Esophagus squamous epithelium (tissue), 5 donors: ENCODE data around the gene TARM1. TPM values are rescaled to one million over a fixed set of nuclear protein-coding genes. Genes with fewer than 3 reads are reported as not detected.
"Not testable (repeated sequence)": the region's sequence is repeated elsewhere in the genome, so short reads cannot be mapped to it uniquely, and the experiment has no call there.

Source experiments
- DNase-seq: peaks from one replicate; lab custom pipeline; 2025; lab: John Stamatoyannopoulos, UW
- H3K27ac ChIP-seq, 4 donors: fragments of 200-600 bp; sonication (generic); one replicate each; pipeline ENCODE4 v1.5.1; 2016 to 2019; ENCODE audit warnings: mild to moderate bottlenecking in 1 of 4
- H3K27me3 ChIP-seq, 4 donors: fragments of 200-600 bp; sonication (generic); 1 replicate in 3 of 4; 2 replicates in 1 of 4; pipeline versions ENCODE4 v1.5.1 to v1.6.0; 2017 to 2021; ENCODE audit warnings: antibody characterized with exemption in 1 of 4
- H3K36me3 ChIP-seq, 3 donors: fragments of 200-600 bp; sonication (generic); one replicate each; pipeline ENCODE4 v1.5.1; 2016 to 2019
- H3K4me1 ChIP-seq, 3 donors: fragments of 200-600 bp; sonication (generic); one replicate each; pipeline ENCODE4 v1.5.1; 2017 to 2019
- H3K4me3 ChIP-seq, 4 donors: fragments of 200-600 bp; sonication (generic); 1 replicate in 3 of 4; 2 replicates in 1 of 4; pipeline ENCODE4 v1.5.1; 2016 to 2019; ENCODE audit warnings: mild to moderate bottlenecking in 2 of 4, moderate library complexity in 1 of 4
- H3K9me3 ChIP-seq, 3 donors: fragments of 200-600 bp; sonication (generic); one replicate each; pipeline ENCODE4 v1.5.1; 2016 to 2019
- CTCF ChIP-seq, 6 experiments: fragments of 450-650 bp in 4 of 6; fragments of 200-600 bp in 2 of 6; sonication (generic) in 2 of 6; IDR thresholded peaks; one replicate each; pipeline ENCODE4 v1.5.1; 2016 to 2019; ENCODE audit warnings: antibody characterized with exemption in 6 of 6, mild to moderate bottlenecking in 4 of 6, moderate library complexity in 4 of 6
- POLR2A ChIP-seq, 4 donors: fragments of 450-650 bp; IDR thresholded peaks; one replicate each; pipeline ENCODE4 v1.6.1; 2017; ENCODE audit warnings: antibody characterized with exemption in 4 of 4, mild to moderate bottlenecking in 4 of 4, moderate library complexity in 3 of 4
- WGBS, 2 donors: methylation state at CpG; one replicate each; pipeline ENCODE4 v1.1.5; 2018; 5-methylcytosine and 5-hydroxymethylcytosine counted together
- intact Hi-C: fragments of 100-400 bp; cut with DNase I; formaldehyde crosslinking; loops from one replicate; pipeline ENCODE4 v1.15.0; 2022
- total RNA-seq, 4 donors: library from RNA; depleted of rRNA; stranded (reverse); fragments of >200 nt; gene quantifications; one replicate each; pipeline ENCODE4 v1.1.0, GENCODE V29; 2016
- donor health status: DM: yes; HTN: yes; CAD: no.

The TARM1 gene
- total RNA-seq, 4 donors from 2014 or later = not detected

DNA sequence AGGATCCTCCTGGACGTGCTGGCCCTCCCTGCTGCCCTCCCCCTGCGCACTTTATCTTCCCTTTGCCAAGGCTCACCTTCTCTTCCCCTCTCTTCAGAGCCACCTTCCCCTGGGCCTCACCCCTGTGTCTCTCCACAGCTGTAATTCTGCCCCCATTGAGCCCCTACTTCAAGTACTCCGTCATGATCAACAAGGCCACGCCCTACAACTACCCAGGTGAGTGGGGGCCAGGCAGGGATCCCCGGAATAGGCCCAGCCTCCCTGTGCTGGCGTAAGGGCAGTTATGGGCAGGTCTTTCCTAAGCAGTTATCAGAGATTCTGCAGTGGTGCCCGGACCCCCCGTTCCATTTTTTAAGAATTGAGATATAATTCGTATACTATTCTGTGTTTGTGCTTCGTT is 24.6 kb upstream of the TARM1 start:
- H3K4me3 ChIP-seq = no peak overlapping the region
- no peaks in the 10 kb centered on the region for H3K9me3 ChIP-seq
- H3K27me3 ChIP-seq = no peaks in the 10 kb centered on the region
- no peak for DNase-seq
- WGBS, 2 donors = 96% methylated on average over 8 to 10 of the region's 10 CpGs
- no peak overlapping the region for H3K27ac ChIP-seq
- H3K4me1 ChIP-seq = peaks cover 5 to 25% (median 14%) of the 10 kb centered on the region in 3 donors
- intact Hi-C loops = no loop called here
- peaks cover 25 to 58% (median 31%) of the 10 kb centered on the region in 3 donors for H3K36me3 ChIP-seq
- no peak for TF ChIP-seq POLR2A (IDR thresholded peaks at IDR 0.05)
- no peak for TF ChIP-seq CTCF (IDR thresholded peaks at IDR 0.05)

DNA sequence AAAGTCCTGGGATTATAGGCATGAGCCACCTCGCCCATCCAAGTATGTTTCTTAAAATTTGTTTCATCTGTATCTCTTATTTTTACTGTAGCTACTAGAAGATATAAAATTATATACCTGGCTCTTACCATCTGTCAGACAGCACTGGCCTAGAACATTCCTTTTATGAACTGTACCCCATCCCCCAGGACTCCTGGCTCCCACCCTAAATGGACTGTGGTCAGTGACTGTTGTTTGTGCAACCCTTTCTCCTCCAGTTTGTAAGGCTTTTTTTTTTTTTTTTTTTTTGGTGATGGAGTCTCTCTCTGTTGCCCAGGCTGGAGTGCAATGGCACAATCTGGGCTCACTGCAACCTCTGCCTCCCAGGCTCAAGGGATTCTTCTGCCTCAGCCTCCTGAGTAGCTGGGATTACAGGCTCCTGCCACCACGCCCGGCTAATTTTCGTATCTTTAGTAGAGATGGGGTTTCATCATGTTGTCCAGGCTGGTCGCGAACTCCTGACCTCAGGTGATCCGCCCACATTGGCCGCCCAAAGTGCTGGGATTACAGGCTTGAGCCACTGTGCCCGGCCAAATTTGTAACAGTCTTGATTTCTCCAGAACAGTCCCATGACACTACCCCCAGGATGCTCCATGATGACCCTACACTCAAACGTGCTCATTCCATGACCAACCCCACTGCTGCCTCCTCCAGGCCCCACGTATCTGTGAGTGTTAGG is 24.0 kb upstream of the TARM1 start:
- no peak for DNase-seq
- Histone ChIP-seq H3K4me1 (peaks cover 5 to 25% (median 14%) of the 10 kb centered on the region in 3 donors), H3K9me3 (no peaks in the 10 kb centered on the region), H3K27ac (no peak overlapping the region), H3K36me3 (peaks cover 19 to 52% (median 25%) of the 10 kb centered on the region in 3 donors), H3K4me3 (no peak overlapping the region), H3K27me3 (no peaks in the 10 kb centered on the region)
- TF ChIP-seq CTCF (IDR thresholded peaks at IDR 0.05) = no peak
- no peak for TF ChIP-seq POLR2A (IDR thresholded peaks at IDR 0.05)
- intact Hi-C loops = no loop called here
- 84 to 90% methylated on average over 11 of the region's 11 CpGs for WGBS, 2 donors

GRCh38 chr19:54102421-54103169 is 21.4 kb upstream of the TARM1 start, which contains the start of gene NDUFA3:
Gene NDUFA3, plus strand, starts transcription at chr19:54102855. Its CDS starts 24 bp downstream, at chr19:54102879.
- TF ChIP-seq POLR2A (IDR thresholded peaks at IDR 0.05) (peak in 2 of 4 donors; percentile 55 to 70), CTCF (IDR thresholded peaks at IDR 0.05) (peak in 1 of 6 experiments; percentile 45)
- 4 to 5% methylated on average over 18 to 27 of the region's 54 CpGs for WGBS, 2 donors
- Histone ChIP-seq H3K36me3 (peaks cover 5 to 26% (median 8%) of the 10 kb centered on the region in 3 donors), H3K4me1 (peaks cover 5 to 25% (median 14%) of the 10 kb centered on the region in 3 donors), H3K4me3 (peak within 1 kb of the TSS; percentile 77 to 97 (median 90)), H3K27me3 (no peaks in the 10 kb centered on the region), H3K27ac (peak within 1 kb of the TSS; percentile 75 to 84 (median 80)), H3K9me3 (no peaks in the 10 kb centered on the region)
- peak; percentile 89 for DNase-seq
- intact Hi-C loops = no loop called here

DNA sequence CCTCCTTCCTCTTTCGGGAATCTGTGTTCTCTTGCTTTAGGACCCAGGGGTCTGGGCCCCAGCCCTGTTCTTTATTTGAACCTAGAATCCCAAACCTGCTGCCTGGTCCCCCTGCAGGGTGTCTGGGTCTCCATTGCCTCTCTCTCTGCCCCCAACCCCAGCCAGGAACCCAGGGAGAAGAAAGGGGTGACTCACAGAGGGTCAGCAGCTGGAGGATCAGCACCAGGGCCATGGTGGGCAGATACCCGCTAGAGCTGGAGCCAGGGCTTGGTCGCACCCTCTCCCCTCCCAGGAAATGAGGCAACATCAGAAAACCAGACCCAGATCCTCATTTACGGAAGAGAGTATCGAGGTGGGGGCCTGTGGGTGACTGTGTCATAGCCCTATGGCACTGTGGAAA is 19.4 kb upstream of the TARM1 start, which contains the start of gene OSCAR:
OSCAR (minus strand) TSS at position 243 of the 400 bp plus-strand sequence; CDS start at position 232, 11 bp downstream.
- 27 to 57% methylated on average over 2 to 5 of the region's 5 CpGs for WGBS, 2 donors
- intact Hi-C loops = no loop called here
- H3K27ac ChIP-seq = peak within 1 kb of the TSS in 1 of 4 donors; percentile 17
- H3K36me3 ChIP-seq = peaks cover 0 to 6% (median 2%) of the 10 kb centered on the region in 3 donors
- DNase-seq = no peak
- no peak within 1 kb of the TSS for H3K4me3 ChIP-seq
- no peaks in the 10 kb centered on the region for H3K9me3 ChIP-seq
- peaks cover 11 to 42% (median 20%) of the 10 kb centered on the region in 3 donors for H3K4me1 ChIP-seq
- peaks cover 0 to 3% (median 2%) of the 10 kb centered on the region in 4 donors for H3K27me3 ChIP-seq
- TF ChIP-seq CTCF (IDR thresholded peaks at IDR 0.05) = no peak
- peak in 1 of 4 donors; percentile 12 for TF ChIP-seq POLR2A (IDR thresholded peaks at IDR 0.05)

DNA sequence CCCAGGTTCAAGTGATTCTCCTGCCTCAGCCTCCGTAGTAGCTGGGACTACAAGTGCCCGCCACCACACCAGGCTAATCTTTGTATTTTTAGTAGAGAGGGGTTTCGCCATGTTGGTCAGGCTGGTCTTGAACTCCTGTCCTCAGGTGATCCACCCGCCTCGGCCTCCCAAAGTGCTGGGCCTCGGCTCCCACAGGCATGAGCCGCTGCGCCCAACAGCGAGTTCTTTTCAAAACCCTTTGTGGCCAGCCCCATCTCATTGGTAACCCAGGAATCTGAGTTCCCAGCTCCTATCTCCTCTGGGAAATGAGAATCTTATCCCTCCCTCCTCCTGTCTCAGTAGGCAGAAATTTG is 18.7 kb upstream of the TARM1 start:
- WGBS, 2 donors = 67 to 75% methylated on average over 6 to 9 of the region's 9 CpGs
- Histone ChIP-seq H3K4me1 (peaks cover 13 to 49% (median 23%) of the 10 kb centered on the region in 3 donors), H3K27me3 (peaks cover 0 to 10% (median 2%) of the 10 kb centered on the region in 4 donors)
- H3K27ac ChIP-seq, intact Hi-C loops, H3K36me3 ChIP-seq, H3K9me3 ChIP-seq, H3K4me3 ChIP-seq, DNase-seq: not testable (repeated sequence)
